ENCODE data around the gene ODAD3.

ODAD3 gene

DNA sequence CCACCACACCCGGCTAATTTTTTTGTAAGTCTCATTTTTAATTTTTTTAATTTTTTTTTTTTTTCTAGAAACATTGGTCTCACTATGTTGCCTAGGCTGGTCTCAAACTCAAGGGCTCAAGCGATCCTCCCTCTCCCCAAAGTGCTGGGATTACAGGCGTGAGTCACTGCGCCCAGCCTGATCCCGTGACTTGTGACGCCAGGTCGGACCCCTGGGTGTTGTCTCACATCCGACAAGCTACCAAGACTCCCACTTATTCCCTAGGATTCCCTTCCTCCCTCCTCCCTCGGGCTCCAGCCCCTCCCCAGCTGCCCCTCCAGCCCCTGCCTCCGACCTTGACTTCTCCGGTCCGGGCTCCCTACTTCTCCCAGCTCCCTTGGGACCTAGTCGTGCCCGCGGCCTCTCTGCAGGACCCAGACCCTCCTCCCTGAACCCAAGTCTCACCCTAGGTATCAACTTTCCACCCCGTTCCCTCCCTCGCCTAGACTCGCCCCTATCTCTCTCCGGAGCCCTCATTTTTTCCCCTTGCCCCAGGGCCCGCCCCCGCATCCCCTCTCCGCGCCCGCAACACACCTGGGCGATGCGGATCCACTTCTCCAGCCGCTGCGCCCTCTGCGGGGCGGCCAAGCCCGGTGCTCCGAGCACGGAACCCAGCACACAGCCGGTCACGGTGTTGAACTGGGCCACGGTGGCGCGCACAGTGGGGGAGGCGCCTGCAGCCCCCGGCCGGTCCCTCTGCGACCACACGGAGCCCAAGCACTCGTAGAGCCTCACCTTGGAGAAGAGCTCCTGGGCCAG, 28.9 kb downstream of the ODAD3 start:
- no peak overlapping the region for H3K4me3 ChIP-seq
- no peak for TF ChIP-seq EZH2 (IDR thresholded peaks at IDR 0.05)
- TF ChIP-seq POLR2AphosphoS5 (IDR thresholded peaks at IDR 0.05; ENCODE audit: borderline replicate concordance, low read depth, low read length), result no peak
- no peak for TF ChIP-seq FOXP2 (optimal IDR thresholded peaks at IDR 0.05; ENCODE audit: control extremely low read depth, extremely low read length, insufficient read depth)
- no peak for DNase-seq (ENCODE audit: low read depth, low spot score)

GRCh38 chr19:11404588-11405222, 30.2 kb downstream of the ODAD3 start:
- Histone ChIP-seq H3K27ac (0 out of 2 replicates have a peak overlapping the region, but pooled peaks have one; percentile 48), H3K4me3 (no peak overlapping the region), H3K36me3 (ENCODE audit: insufficient read depth, low read length) (no peaks in the 10 kb centered on the region), H3K9me3 (ENCODE audit: low read depth, low read length) (no peaks in the 10 kb centered on the region), H3K9ac (ENCODE audit: insufficient read length) (no peak overlapping the region)
- no peak for DNase-seq (ENCODE audit: low read depth, low spot score)
- TF ChIP-seq POLR2AphosphoS5 (IDR thresholded peaks at IDR 0.05; ENCODE audit: borderline replicate concordance, low read depth, low read length) (no peak), EZH2 (IDR thresholded peaks at IDR 0.05) (no peak), FOXP2 (optimal IDR thresholded peaks at IDR 0.05; ENCODE audit: control extremely low read depth, extremely low read length, insufficient read depth) (no peak)

More for the DNA sequence above, 28.9 kb downstream of the ODAD3 start:
- H3K9me3 ChIP-seq (ENCODE audit: low read depth, low read length), result no peaks in the 10 kb centered on the region
- H3K9ac ChIP-seq (ENCODE audit: insufficient read length), result no peak overlapping the region
- no peak overlapping the region for H3K27ac ChIP-seq
- H3K36me3 ChIP-seq (ENCODE audit: insufficient read depth, low read length), result no peaks in the 10 kb centered on the region

DNA sequence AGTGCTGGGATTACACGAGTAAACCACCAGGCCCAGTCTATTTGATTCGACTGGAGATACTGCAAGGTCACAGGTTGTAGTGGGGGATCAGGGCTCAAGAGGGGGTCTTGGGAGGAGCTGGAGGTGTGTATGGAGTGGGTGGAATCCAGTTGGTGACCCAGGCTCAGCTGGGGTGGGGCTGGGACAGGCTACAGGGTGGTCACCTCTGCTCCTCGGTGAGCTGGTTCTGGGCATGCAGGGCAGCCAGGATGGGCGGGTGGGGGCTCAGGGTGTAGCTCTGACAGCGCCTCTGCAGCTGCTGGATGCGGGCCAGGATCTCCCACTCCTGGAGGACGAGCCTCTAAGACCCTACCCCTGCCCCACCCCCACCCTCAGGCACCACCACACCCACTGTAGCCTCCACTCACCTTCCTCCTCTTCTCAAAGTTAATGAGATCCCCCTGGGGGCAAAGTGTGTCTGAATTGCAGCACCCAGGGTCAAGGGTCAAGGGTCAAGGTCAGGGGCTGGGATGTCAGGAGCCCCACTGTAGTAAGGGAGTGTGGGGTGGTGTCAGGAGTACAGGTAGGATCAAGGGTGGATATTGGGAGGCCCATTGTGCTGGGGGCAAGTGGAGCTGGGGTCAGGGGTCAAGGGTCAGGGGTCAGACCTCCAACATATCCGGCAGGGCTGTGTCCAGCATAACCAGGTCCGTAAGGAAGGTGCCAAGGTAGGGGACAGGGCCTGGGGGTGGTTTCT, 32.9 kb downstream of the ODAD3 start:
- DNase-seq (ENCODE audit: low read depth, low spot score), result no peak
- Histone ChIP-seq H3K9ac (ENCODE audit: insufficient read length) (no peak overlapping the region), H3K4me3 (no peak overlapping the region), H3K9me3 (ENCODE audit: low read depth, low read length) (no peaks in the 10 kb centered on the region), H3K36me3 (ENCODE audit: insufficient read depth, low read length) (no peaks in the 10 kb centered on the region), H3K27ac (no peak overlapping the region)
- TF ChIP-seq POLR2AphosphoS5 (IDR thresholded peaks at IDR 0.05; ENCODE audit: borderline replicate concordance, low read depth, low read length) (no peak), EZH2 (IDR thresholded peaks at IDR 0.05) (no peak), FOXP2 (optimal IDR thresholded peaks at IDR 0.05; ENCODE audit: control extremely low read depth, extremely low read length, insufficient read depth) (no peak)

- no peak for TF ChIP-seq EZH2 (IDR thresholded peaks at IDR 0.05)
- no peak for TF ChIP-seq POLR2AphosphoS5 (IDR thresholded peaks at IDR 0.05; ENCODE audit: borderline replicate concordance, low read depth, low read length)
- no peak for TF ChIP-seq FOXP2 (optimal IDR thresholded peaks at IDR 0.05; ENCODE audit: control extremely low read depth, extremely low read length, insufficient read depth)
- Histone ChIP-seq H3K36me3 (ENCODE audit: insufficient read depth, low read length) (no peaks in the 10 kb centered on the region), H3K27ac (no peak overlapping the region), H3K4me3 (no peak overlapping the region), H3K9ac (ENCODE audit: insufficient read length) (no peak overlapping the region), H3K9me3 (ENCODE audit: low read depth, low read length) (no peaks in the 10 kb centered on the region)
- no peak for DNase-seq (ENCODE audit: low read depth, low spot score)
These were observed 34.1 kb downstream of the ODAD3 start for GRCh38 chr19:11400798-11401197.

DNA sequence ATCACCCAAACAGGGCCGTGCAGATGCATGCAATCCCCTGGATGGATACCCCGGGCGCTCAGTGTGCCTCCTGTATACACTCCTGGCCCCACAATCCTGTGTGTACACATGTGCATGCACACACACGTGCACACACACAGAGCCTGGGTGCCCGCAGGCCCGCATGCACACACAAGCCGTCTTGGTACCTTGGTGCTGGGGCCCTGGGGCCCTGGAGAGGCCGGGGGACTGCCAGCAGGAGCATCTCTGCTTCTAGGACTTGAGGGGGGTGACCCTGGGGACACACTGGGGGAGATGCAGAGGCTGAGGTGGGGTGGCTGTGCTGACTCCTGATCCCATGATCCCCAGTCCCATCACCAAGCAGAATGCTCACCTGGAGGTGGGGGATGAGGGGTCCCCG, 35.3 kb downstream of the ODAD3 start:
- Histone ChIP-seq H3K4me3 (no peak overlapping the region), H3K27ac (no peak overlapping the region), H3K9me3 (ENCODE audit: low read depth, low read length) (no peaks in the 10 kb centered on the region), H3K9ac (ENCODE audit: insufficient read length) (no peak overlapping the region), H3K36me3 (ENCODE audit: insufficient read depth, low read length) (no peaks in the 10 kb centered on the region)
- TF ChIP-seq EZH2 (IDR thresholded peaks at IDR 0.05) (no peak), POLR2AphosphoS5 (IDR thresholded peaks at IDR 0.05; ENCODE audit: borderline replicate concordance, low read depth, low read length) (no peak), FOXP2 (optimal IDR thresholded peaks at IDR 0.05; ENCODE audit: control extremely low read depth, extremely low read length, insufficient read depth) (no peak)
- DNase-seq (ENCODE audit: low read depth, low spot score), result no peak

DNA sequence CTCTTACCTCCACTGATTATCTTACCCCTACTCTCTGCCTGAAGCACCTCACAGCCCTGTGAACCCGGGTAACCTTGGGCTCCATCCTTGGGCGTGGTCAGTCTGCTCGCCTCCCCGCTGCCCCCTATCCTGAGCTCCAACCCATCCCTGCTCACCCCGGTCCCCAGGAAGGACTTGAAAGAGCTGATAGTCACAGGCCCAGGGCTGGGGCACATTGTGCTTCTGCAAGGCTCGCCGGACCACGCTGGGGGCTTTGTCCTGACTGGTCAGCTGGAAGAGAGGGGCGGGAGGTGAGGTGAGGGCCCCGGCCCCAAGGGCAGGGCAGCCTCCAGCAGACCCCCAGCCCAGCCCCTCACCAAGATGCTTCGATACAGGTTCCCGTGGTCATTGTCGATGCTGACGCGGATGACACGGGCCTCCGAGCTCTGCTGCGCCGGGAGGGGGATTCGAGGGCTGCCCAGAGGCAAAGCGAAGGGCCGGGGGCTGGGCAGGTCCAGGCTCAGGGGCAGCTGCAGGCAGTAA, 37.8 kb downstream of the ODAD3 start:
- TF ChIP-seq FOXP2 (optimal IDR thresholded peaks at IDR 0.05; ENCODE audit: control extremely low read depth, extremely low read length, insufficient read depth) (no peak), POLR2AphosphoS5 (IDR thresholded peaks at IDR 0.05; ENCODE audit: borderline replicate concordance, low read depth, low read length) (no peak), EZH2 (IDR thresholded peaks at IDR 0.05) (no peak)
- DNase-seq (ENCODE audit: low read depth, low spot score), result no peak
- Histone ChIP-seq H3K36me3 (ENCODE audit: insufficient read depth, low read length) (no peaks in the 10 kb centered on the region), H3K9ac (ENCODE audit: insufficient read length) (no peak overlapping the region), H3K4me3 (no peak overlapping the region), H3K9me3 (ENCODE audit: low read depth, low read length) (no peaks in the 10 kb centered on the region), H3K27ac (no peak overlapping the region)

- no peak overlapping the region for H3K9ac ChIP-seq (ENCODE audit: insufficient read length)
- no peaks in the 10 kb centered on the region for H3K9me3 ChIP-seq (ENCODE audit: low read depth, low read length)
- no peak for DNase-seq (ENCODE audit: low read depth, low spot score)
- no peaks in the 10 kb centered on the region for H3K36me3 ChIP-seq (ENCODE audit: insufficient read depth, low read length)
- no peak overlapping the region for H3K4me3 ChIP-seq
- no peak for TF ChIP-seq EZH2 (IDR thresholded peaks at IDR 0.05)
- no peak for TF ChIP-seq FOXP2 (optimal IDR thresholded peaks at IDR 0.05; ENCODE audit: control extremely low read depth, extremely low read length, insufficient read depth)
- no peak for TF ChIP-seq POLR2AphosphoS5 (IDR thresholded peaks at IDR 0.05; ENCODE audit: borderline replicate concordance, low read depth, low read length)
- no peak overlapping the region for H3K27ac ChIP-seq
These were observed 43.8 kb downstream of the ODAD3 start for GRCh38 chr19:11390933-11391680.
